Endothelial cell of umbilical vein (primary cell): ENCODE results near the gene ZNF316. TPM values are rescaled to one million over a fixed set of nuclear protein-coding genes. Genes with fewer than 3 reads are reported as not detected.

Experiments used
- BruUV-seq: library from RNA; stranded (reverse); fragments of 400-500 nt; replicated peaks from 2 replicates; lab custom pipeline; 2021; lab: Mats Ljungman, UMichigan
- CTCF ChIA-PET: fragments of 300-600, 350-600 bp; sonication (Branson Sonifier 250); formaldehyde crosslinking; loops from one replicate; lab custom pipeline; 2021; ENCODE audit warnings: antibody characterized with exemption, inconsistent platforms; lab: Charles Lee
- POLR2A ChIA-PET: fragments of 300-600, 350-600 bp; sonication (Branson Sonifier 250); formaldehyde crosslinking; loops from one replicate; lab custom pipeline; 2021; ENCODE audit warnings: antibody characterized with exemption, inconsistent platforms; lab: Charles Lee
- DNase-seq: peaks from one replicate; pipeline ENCODE4 v3.0.0-alpha.2; 2011; ENCODE audit warnings: low read depth, low spot score
- FAIRE-seq: peaks from 2 replicates; lab custom pipeline; 2011; peaks lifted over from hg19 to GRCh38; lab: Jason Lieb, UNC
- H2AFZ ChIP-seq: 2 replicates; pipeline ENCODE4 v1.6.0; 2012; ENCODE audit warnings: low read depth, low read length, control low read depth, inconsistent platforms
- H3K27ac ChIP-seq: 2 replicates; pipeline ENCODE4 v1.5.1; 2011; ENCODE audit warnings: low read depth, mild to moderate bottlenecking, control low read depth, low read length, moderate library complexity; ENCODE audit not compliant: insufficient read depth
- H3K27me3 ChIP-seq, 2 experiments: 2 replicates each; pipeline versions ENCODE4 v1.6.0 to v1.6.1; 2011; ENCODE audit warnings: low read length in 2 of 2, mixed read lengths in 1 of 2; ENCODE audit not compliant: control insufficient read depth in 2 of 2, insufficient read depth in 2 of 2
- H3K36me3 ChIP-seq, 2 experiments: 2 replicates in 1 of 2; 3 replicates in 1 of 2; pipeline ENCODE4 v1.5.1; 2011; ENCODE audit warnings: low read length in 2 of 2, mild to moderate bottlenecking in 1 of 2, moderate library complexity in 1 of 2; ENCODE audit not compliant: control insufficient read depth in 2 of 2, insufficient read depth in 2 of 2; ENCODE audit errors: extremely low read depth in 1 of 2
- H3K4me1 ChIP-seq: 3 replicates; pipeline ENCODE4 v1.5.1; 2011; ENCODE audit warnings: mild to moderate bottlenecking, low read length; ENCODE audit not compliant: control insufficient read depth, insufficient read depth; ENCODE audit errors: extremely low read depth
- H3K4me2 ChIP-seq: 2 replicates; pipeline ENCODE4 v1.6.1; 2011; ENCODE audit warnings: low read length, control low read depth, mixed read lengths; ENCODE audit not compliant: insufficient read depth
- H3K4me3 ChIP-seq, 3 experiments: fragments of 200-600 bp in 1 of 3; sonication (generic), shearing (Covaris generic) in 1 of 3; replicated peaks in 1 of 3; 2 replicates each; pipeline ENCODE4 v1.5.1; 2011 to 2016; ENCODE audit warnings: control low read depth in 3 of 3, low read length in 3 of 3, mild to moderate bottlenecking in 2 of 3, inconsistent platforms in 1 of 3, low read depth in 1 of 3, moderate library complexity in 1 of 3; ENCODE audit not compliant: insufficient read depth in 1 of 3
- H3K79me2 ChIP-seq: 2 replicates; pipeline ENCODE4 v1.6.0; 2012; ENCODE audit warnings: low read length, inconsistent platforms; ENCODE audit not compliant: control insufficient read depth, insufficient read depth
- H3K9ac ChIP-seq: replicated peaks from 2 replicates; pipeline ENCODE3; 2011; ENCODE audit warnings: low read length, control low read depth; ENCODE audit not compliant: insufficient read depth; ENCODE audit errors: extremely low read depth
- H3K9me1 ChIP-seq: replicated peaks from 3 replicates; pipeline ENCODE4 v1.6.0; 2011; ENCODE audit warnings: mild to moderate bottlenecking, low read length; ENCODE audit not compliant: control insufficient read depth, insufficient read depth; ENCODE audit errors: extremely low read depth
- H3K9me3 ChIP-seq: replicated peaks from 2 replicates; pipeline ENCODE4 v1.5.1; 2012; ENCODE audit warnings: low read length, inconsistent platforms; ENCODE audit not compliant: control insufficient read depth, insufficient read depth
- H4K20me1 ChIP-seq: replicated peaks from 2 replicates; pipeline ENCODE3; 2011; ENCODE audit warnings: mild to moderate bottlenecking, low read length; ENCODE audit not compliant: control insufficient read depth, insufficient read depth; ENCODE audit errors: extremely low read depth
- EZH2 ChIP-seq: IDR thresholded peaks from 2 replicates; pipeline ENCODE4 v1.6.1; 2012; ENCODE audit warnings: borderline replicate concordance, low read depth, mild to moderate bottlenecking, moderate library complexity, low read length, inconsistent platforms; ENCODE audit not compliant: severe bottlenecking
- FOS ChIP-seq: IDR thresholded peaks from 2 replicates; pipeline ENCODE4 v1.6.1; 2011; ENCODE audit warnings: mild to moderate bottlenecking, low read length, moderate library complexity, borderline replicate concordance; ENCODE audit not compliant: insufficient read depth
- GATA2 ChIP-seq: IDR thresholded peaks from 2 replicates; pipeline ENCODE4 v1.7.0; 2011; ENCODE audit warnings: low read depth, mild to moderate bottlenecking, moderate library complexity, mixed read lengths, low read length; ENCODE audit not compliant: insufficient read length, insufficient read depth
- JUN ChIP-seq: IDR thresholded peaks from 2 replicates; pipeline ENCODE4 v1.6.1; 2011; ENCODE audit warnings: borderline replicate concordance, low read depth; ENCODE audit not compliant: insufficient read length, insufficient read depth
- MYC ChIP-seq: IDR thresholded peaks from one replicate; pipeline ENCODE4 v1.6.1; 2011; ENCODE audit warnings: mild to moderate bottlenecking, low read depth, low read length
- POLR2A ChIP-seq: IDR thresholded peaks from 2 replicates; pipeline ENCODE4 v1.6.1; 2012; ENCODE audit warnings: low read depth, mild to moderate bottlenecking, control low read depth, low read length
- POLR2AphosphoS5 ChIP-seq: IDR thresholded peaks from 2 replicates; pipeline ENCODE4 v1.6.1; 2012; ENCODE audit warnings: low read depth, mild to moderate bottlenecking, control low read depth, low read length, moderate library complexity; ENCODE audit not compliant: insufficient read depth
- dilution Hi-C: fragments of 300-500 bp; cut with MboI; formaldehyde crosslinking; loops from one replicate; pipeline ENCODE4 v1.15.0; 2019; ENCODE audit warnings: low sequenced_read_pairs; ENCODE audit not compliant: extremely low pct_ligation_motif_present
- intact Hi-C: fragments of 100-400 bp; cut with micrococcal nuclease; formaldehyde crosslinking; loops from one replicate; pipeline ENCODE4 v1.10.0; 2022
- polyA plus RNA-seq, 4 experiments: library from polyadenylated mRNA; depleted of rRNA in 3 of 4; stranded (reverse) in 3 of 4; unstranded in 1 of 4; fragments of >200 nt; gene quantifications; 2 replicates each; pipeline versions ENCODE4 v1.2.1 to v1.2.3, GENCODE V29; 2011 to 2012; ENCODE audit warnings: missing spikeins in 1 of 4
- total RNA-seq: library from RNA; stranded (reverse); gene quantifications from 2 replicates; pipeline ENCODE4 v1.2.3, GENCODE V29; 2021
- TF ChIP-seq, protein P1 (sequence below): IDR thresholded peaks from 2 replicates; pipeline ENCODE4 v1.6.1; 2011; ENCODE audit not compliant: insufficient read depth, insufficient read length
- TF ChIP-seq, protein P2 (sequence below), 2 donors: IDR thresholded peaks; 1 replicate in 1 of 2; 2 replicates in 1 of 2; pipeline ENCODE4 v1.5.1; 2011; ENCODE audit warnings: low read length in 2 of 2, mild to moderate bottlenecking in 2 of 2, moderate library complexity in 2 of 2, control low read depth in 1 of 2, inconsistent platforms in 1 of 2, low read depth in 1 of 2; ENCODE audit not compliant: insufficient read depth in 1 of 2; ENCODE audit errors: extremely low read depth in 1 of 2

The ZNF316 gene
- total and polyA plus RNA-seq, 2 donors (not counting 3 experiments of a cell fraction or from before 2014, with no cell fraction given): 7.7 to 23.8 TPM

DNA sequence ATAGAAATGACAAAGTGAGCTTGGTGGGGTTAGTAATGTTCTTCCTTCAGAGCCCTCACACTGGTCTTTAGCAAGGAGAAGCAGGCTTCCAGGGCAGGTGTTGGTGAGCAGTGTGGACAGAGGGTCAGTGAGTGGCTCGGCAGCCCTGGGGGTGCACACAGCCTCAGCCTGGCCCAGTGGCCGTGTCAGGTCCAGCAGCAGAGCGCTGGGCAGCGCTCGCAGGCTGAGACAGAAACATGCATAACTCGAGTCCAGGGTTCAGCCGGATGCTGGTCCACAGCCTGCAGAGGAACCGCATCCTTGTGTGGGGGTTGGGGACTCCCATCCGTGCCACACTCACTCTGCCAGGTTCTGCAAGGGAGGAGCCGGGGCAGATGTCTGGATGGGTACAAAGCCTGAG is 32.7 kb upstream of the ZNF316 start:
- Histone ChIP-seq H3K4me3 (no peak overlapping the region), H3K36me3 (peaks cover 9 to 14% of the 10 kb centered on the region in 2 experiments), H3K79me2 (no peaks in the 10 kb centered on the region), H3K9me1 (no peaks in the 10 kb centered on the region), H3K4me2 (no peak overlapping the region), H4K20me1 (no peaks in the 10 kb centered on the region), H3K27ac (no peak overlapping the region), H3K9me3 (no peaks in the 10 kb centered on the region), H2AFZ (no peak overlapping the region), H3K27me3 (no peaks in the 10 kb centered on the region), H3K4me1 (no peaks in the 10 kb centered on the region), H3K9ac (no peak overlapping the region)
- dilution Hi-C loops: no loop called here
- ChIA-PET POLR2A (no interaction called here), CTCF (interaction anchor here (0.8 to 1.2 kb wide), 2 partner anchors 45 to 88 kb away, joined by 3 read pairs; no protein-coding TSS in a partner anchor)
- intact Hi-C loops: no loop called here
- DNase-seq: no peak
- no peak for TF ChIP-seq GATA2
- no peak for TF ChIP-seq FOS
- no peak for TF ChIP-seq EZH2
- no peak for TF ChIP-seq POLR2AphosphoS5
- TF ChIP-seq, protein P1, sequence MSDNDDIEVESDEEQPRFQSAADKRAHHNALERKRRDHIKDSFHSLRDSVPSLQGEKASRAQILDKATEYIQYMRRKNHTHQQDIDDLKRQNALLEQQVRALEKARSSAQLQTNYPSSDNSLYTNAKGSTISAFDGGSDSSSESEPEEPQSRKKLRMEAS: no peak
- no peak for TF ChIP-seq MYC
- TF ChIP-seq, protein P2, sequence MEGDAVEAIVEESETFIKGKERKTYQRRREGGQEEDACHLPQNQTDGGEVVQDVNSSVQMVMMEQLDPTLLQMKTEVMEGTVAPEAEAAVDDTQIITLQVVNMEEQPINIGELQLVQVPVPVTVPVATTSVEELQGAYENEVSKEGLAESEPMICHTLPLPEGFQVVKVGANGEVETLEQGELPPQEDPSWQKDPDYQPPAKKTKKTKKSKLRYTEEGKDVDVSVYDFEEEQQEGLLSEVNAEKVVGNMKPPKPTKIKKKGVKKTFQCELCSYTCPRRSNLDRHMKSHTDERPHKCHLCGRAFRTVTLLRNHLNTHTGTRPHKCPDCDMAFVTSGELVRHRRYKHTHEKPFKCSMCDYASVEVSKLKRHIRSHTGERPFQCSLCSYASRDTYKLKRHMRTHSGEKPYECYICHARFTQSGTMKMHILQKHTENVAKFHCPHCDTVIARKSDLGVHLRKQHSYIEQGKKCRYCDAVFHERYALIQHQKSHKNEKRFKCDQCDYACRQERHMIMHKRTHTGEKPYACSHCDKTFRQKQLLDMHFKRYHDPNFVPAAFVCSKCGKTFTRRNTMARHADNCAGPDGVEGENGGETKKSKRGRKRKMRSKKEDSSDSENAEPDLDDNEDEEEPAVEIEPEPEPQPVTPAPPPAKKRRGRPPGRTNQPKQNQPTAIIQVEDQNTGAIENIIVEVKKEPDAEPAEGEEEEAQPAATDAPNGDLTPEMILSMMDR (IDR thresholded peaks at IDR 0.05; ENCODE audit: extremely low read depth in 1 of 2, insufficient read depth in 1 of 2, low read depth in 1 of 2, low read length in 2 of 2): no peak
- TF ChIP-seq POLR2A: no peak
- no peak for TF ChIP-seq JUN
- FAIRE-seq: no peak
- no TSS peak for BruUV-seq
